ENCODE results near the gene SYDE1.

The SYDE1 gene

GRCh38 chr19:15087182-15087581 lies 20.0 kb upstream of the SYDE1 start:
- Histone ChIP-seq H2BK12ac (ENCODE audit: low read length in 2 of 2) (no peak overlapping the region), H2BK5ac (ENCODE audit: low read depth, low read length, poor library complexity, severe bottlenecking) (no peak overlapping the region), H3K9me3 (ENCODE audit: control insufficient read depth, low read length) (no peaks in the 10 kb centered on the region), H3K4me2 (ENCODE audit: low read length, poor library complexity, severe bottlenecking) (no peak overlapping the region), H3K4me1 (ENCODE audit: control insufficient read depth, insufficient read depth, low read depth, low read length) (no peaks in the 10 kb centered on the region), H2AK5ac (ENCODE audit: low read length, severe bottlenecking) (no peak overlapping the region), H2BK120ac (ENCODE audit: low read depth, low read length) (no peak overlapping the region), H4K91ac (ENCODE audit: low read length) (no peak overlapping the region), H3K4me3 (ENCODE audit: insufficient read depth in 1 of 2, low read depth in 1 of 2, low read length in 2 of 2) (no peak overlapping the region), H3K27me3 (ENCODE audit: control insufficient read depth in 1 of 2, insufficient read depth in 1 of 2, low read length in 2 of 2) (peaks cover 14 to 41% of the 10 kb centered on the region in 2 experiments), H3K27ac (ENCODE audit: low read length, poor library complexity, severe bottlenecking) (no peak overlapping the region), H2AFZ (ENCODE audit: low read depth, low read length) (no peak overlapping the region), H3K4ac (ENCODE audit: low read depth in 1 of 2, low read length in 2 of 2) (no peak overlapping the region), H4K8ac (ENCODE audit: low read length) (no peak overlapping the region), H3K79me1 (replicated peaks; ENCODE audit: low read length, poor library complexity, severe bottlenecking) (no peaks in the 10 kb centered on the region), H2BK15ac (ENCODE audit: low read depth, poor library complexity, severe bottlenecking) (no peak overlapping the region), H3K9ac (ENCODE audit: low read length) (no peak overlapping the region), H3K18ac (ENCODE audit: low read depth in 1 of 2, low read length in 2 of 2) (no peak overlapping the region), H3K14ac (ENCODE audit: low read length in 2 of 2) (no peak overlapping the region), H3K23ac (ENCODE audit: low read length in 2 of 2) (no peak overlapping the region), H3K36me3 (ENCODE audit: control insufficient read depth in 1 of 2, insufficient read depth in 2 of 2, low read depth in 1 of 2, low read length in 2 of 2) (no peaks in the 10 kb centered on the region)
- 76% methylated on average over 11 of the region's 11 CpGs for WGBS
- no peak for DNase-seq

GRCh38 chr19:15091918-15092753 lies 15.1 kb upstream of the SYDE1 start:
- WGBS = 48% methylated on average over 11 of the region's 13 CpGs
- Histone ChIP-seq H2BK5ac (ENCODE audit: low read depth, low read length, poor library complexity, severe bottlenecking) (no peak overlapping the region), H3K27me3 (ENCODE audit: control insufficient read depth in 1 of 2, insufficient read depth in 1 of 2, low read length in 2 of 2) (peaks cover 16 to 28% of the 10 kb centered on the region in 2 experiments), H3K36me3 (ENCODE audit: control insufficient read depth in 1 of 2, insufficient read depth in 2 of 2, low read depth in 1 of 2, low read length in 2 of 2) (no peaks in the 10 kb centered on the region), H4K91ac (ENCODE audit: low read length) (no peak overlapping the region), H3K23ac (ENCODE audit: low read length in 2 of 2) (no peak overlapping the region), H3K27ac (ENCODE audit: low read length, poor library complexity, severe bottlenecking) (no peak overlapping the region), H3K4ac (ENCODE audit: low read depth in 1 of 2, low read length in 2 of 2) (no peak overlapping the region), H3K18ac (ENCODE audit: low read depth in 1 of 2, low read length in 2 of 2) (peak overlapping the region in 1 of 2 experiments; percentile 60), H3K14ac (ENCODE audit: low read length in 2 of 2) (no peak overlapping the region), H2BK15ac (ENCODE audit: low read depth, poor library complexity, severe bottlenecking) (no peak overlapping the region), H3K9ac (ENCODE audit: low read length) (no peak overlapping the region), H3K4me3 (ENCODE audit: insufficient read depth in 1 of 2, low read depth in 1 of 2, low read length in 2 of 2) (no peak overlapping the region), H2BK12ac (ENCODE audit: low read length in 2 of 2) (no peak overlapping the region), H3K4me2 (ENCODE audit: low read length, poor library complexity, severe bottlenecking) (no peak overlapping the region), H4K8ac (ENCODE audit: low read length) (no peak overlapping the region), H3K9me3 (ENCODE audit: control insufficient read depth, low read length) (no peaks in the 10 kb centered on the region), H3K79me1 (replicated peaks; ENCODE audit: low read length, poor library complexity, severe bottlenecking) (no peaks in the 10 kb centered on the region), H3K4me1 (ENCODE audit: control insufficient read depth, insufficient read depth, low read depth, low read length) (no peaks in the 10 kb centered on the region), H2AK5ac (ENCODE audit: low read length, severe bottlenecking) (no peak overlapping the region), H2BK120ac (ENCODE audit: low read depth, low read length) (no peak overlapping the region), H2AFZ (ENCODE audit: low read depth, low read length) (no peak overlapping the region)
- DNase-seq = peak; percentile 77

DNA sequence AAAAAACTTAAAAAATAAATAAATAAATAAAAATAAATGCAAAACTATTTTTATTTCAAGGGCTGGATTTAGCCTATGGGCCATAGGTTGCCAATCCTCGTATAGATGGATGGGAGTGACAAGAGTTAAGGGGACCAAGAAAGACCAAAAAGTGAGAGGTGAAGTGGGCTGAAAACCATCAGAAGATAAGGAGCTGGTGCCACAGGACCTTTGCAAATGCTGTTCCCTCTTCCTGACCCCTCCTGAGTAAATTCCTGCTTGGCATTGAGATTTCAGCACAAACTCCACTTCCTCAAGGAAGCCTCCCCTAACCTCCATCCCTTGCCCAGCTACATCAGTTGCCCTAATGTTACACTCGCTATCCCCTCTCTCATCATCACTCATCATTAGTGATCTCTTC lies 14.2 kb upstream of the SYDE1 start:
- Histone ChIP-seq H3K27me3 (ENCODE audit: control insufficient read depth in 1 of 2, insufficient read depth in 1 of 2, low read length in 2 of 2) (peaks cover 10 to 23% of the 10 kb centered on the region in 2 experiments), H3K9me3 (ENCODE audit: control insufficient read depth, low read length) (no peaks in the 10 kb centered on the region), H3K27ac (ENCODE audit: low read length, poor library complexity, severe bottlenecking) (no peak overlapping the region), H2AK5ac (ENCODE audit: low read length, severe bottlenecking) (no peak overlapping the region), H3K4me2 (ENCODE audit: low read length, poor library complexity, severe bottlenecking) (no peak overlapping the region), H4K8ac (ENCODE audit: low read length) (no peak overlapping the region), H2BK15ac (ENCODE audit: low read depth, poor library complexity, severe bottlenecking) (no peak overlapping the region), H3K79me1 (replicated peaks; ENCODE audit: low read length, poor library complexity, severe bottlenecking) (no peaks in the 10 kb centered on the region), H2BK12ac (ENCODE audit: low read length in 2 of 2) (no peak overlapping the region), H3K9ac (ENCODE audit: low read length) (no peak overlapping the region), H3K23ac (ENCODE audit: low read length in 2 of 2) (no peak overlapping the region), H3K4me3 (ENCODE audit: insufficient read depth in 1 of 2, low read depth in 1 of 2, low read length in 2 of 2) (no peak overlapping the region), H2BK120ac (ENCODE audit: low read depth, low read length) (no peak overlapping the region), H3K14ac (ENCODE audit: low read length in 2 of 2) (no peak overlapping the region), H2AFZ (ENCODE audit: low read depth, low read length) (no peak overlapping the region), H3K36me3 (ENCODE audit: control insufficient read depth in 1 of 2, insufficient read depth in 2 of 2, low read depth in 1 of 2, low read length in 2 of 2) (no peaks in the 10 kb centered on the region), H3K4ac (ENCODE audit: low read depth in 1 of 2, low read length in 2 of 2) (no peak overlapping the region), H3K18ac (ENCODE audit: low read depth in 1 of 2, low read length in 2 of 2) (no peak overlapping the region), H2BK5ac (ENCODE audit: low read depth, low read length, poor library complexity, severe bottlenecking) (no peak overlapping the region), H4K91ac (ENCODE audit: low read length) (no peak overlapping the region), H3K4me1 (ENCODE audit: control insufficient read depth, insufficient read depth, low read depth, low read length) (no peaks in the 10 kb centered on the region)
- DNase-seq = no peak
- WGBS = 68% methylated on average over 2 of the region's 2 CpGs

GRCh38 chr19:15096223-15096622 lies 11.0 kb upstream of the SYDE1 start:
- peaks cover 9 to 16% of the 10 kb centered on the region in 2 experiments for H3K27me3 ChIP-seq (ENCODE audit: control insufficient read depth in 1 of 2, insufficient read depth in 1 of 2, low read length in 2 of 2)
- H3K23ac ChIP-seq (ENCODE audit: low read length in 2 of 2) = no peak overlapping the region
- no peaks in the 10 kb centered on the region for H3K9me3 ChIP-seq (ENCODE audit: control insufficient read depth, low read length)
- no peak overlapping the region for H4K91ac ChIP-seq (ENCODE audit: low read length)
- H3K4me3 ChIP-seq (ENCODE audit: insufficient read depth in 1 of 2, low read depth in 1 of 2, low read length in 2 of 2) = no peak overlapping the region
- no peak overlapping the region for H2BK12ac ChIP-seq (ENCODE audit: low read length in 2 of 2)
- H3K79me1 ChIP-seq (replicated peaks; ENCODE audit: low read length, poor library complexity, severe bottlenecking) = no peaks in the 10 kb centered on the region
- no peak overlapping the region for H2BK120ac ChIP-seq (ENCODE audit: low read depth, low read length)
- H2AFZ ChIP-seq (ENCODE audit: low read depth, low read length) = no peak overlapping the region
- H2BK5ac ChIP-seq (ENCODE audit: low read depth, low read length, poor library complexity, severe bottlenecking) = no peak overlapping the region
- H3K36me3 ChIP-seq (ENCODE audit: control insufficient read depth in 1 of 2, insufficient read depth in 2 of 2, low read depth in 1 of 2, low read length in 2 of 2) = no peaks in the 10 kb centered on the region
- no peak overlapping the region for H3K27ac ChIP-seq (ENCODE audit: low read length, poor library complexity, severe bottlenecking)
- 70% methylated on average over 3 of the region's 3 CpGs for WGBS
- no peak for DNase-seq
- H4K8ac ChIP-seq (ENCODE audit: low read length) = no peak overlapping the region
- no peak overlapping the region for H3K18ac ChIP-seq (ENCODE audit: low read depth in 1 of 2, low read length in 2 of 2)
- no peak overlapping the region for H3K9ac ChIP-seq (ENCODE audit: low read length)
- H3K14ac ChIP-seq (ENCODE audit: low read length in 2 of 2) = no peak overlapping the region
- H2BK15ac ChIP-seq (ENCODE audit: low read depth, poor library complexity, severe bottlenecking) = no peak overlapping the region
- H3K4ac ChIP-seq (ENCODE audit: low read depth in 1 of 2, low read length in 2 of 2) = no peak overlapping the region
- no peak overlapping the region for H2AK5ac ChIP-seq (ENCODE audit: low read length, severe bottlenecking)
- H3K4me2 ChIP-seq (ENCODE audit: low read length, poor library complexity, severe bottlenecking) = no peak overlapping the region
- no peaks in the 10 kb centered on the region for H3K4me1 ChIP-seq (ENCODE audit: control insufficient read depth, insufficient read depth, low read depth, low read length)
